HG02623 (cell line): ENCODE results near the gene CDHR2.

Experiments
- ATAC-seq: cut with Tn5 transposase; IDR thresholded peaks from one replicate; pipeline ENCODE4 v1.9.1; 2021; ENCODE audit warnings: moderate library complexity; ENCODE audit not compliant: unreplicated experiment

CDHR2 gene

GRCh38 chr5:176548967-176549444 is at the start of gene CDHR2:
CDHR2 (plus strand) TSS chr5:176549342; CDS start chr5:176565353, 16,011 bp downstream.
- ATAC-seq: no peak

GRCh38 chr5:176500511-176500910 is 48.6 kb upstream of the CDHR2 start:
- no peak for ATAC-seq

GRCh38 chr5:176501333-176501732 is 47.8 kb upstream of the CDHR2 start:
- ATAC-seq: no peak

DNA sequence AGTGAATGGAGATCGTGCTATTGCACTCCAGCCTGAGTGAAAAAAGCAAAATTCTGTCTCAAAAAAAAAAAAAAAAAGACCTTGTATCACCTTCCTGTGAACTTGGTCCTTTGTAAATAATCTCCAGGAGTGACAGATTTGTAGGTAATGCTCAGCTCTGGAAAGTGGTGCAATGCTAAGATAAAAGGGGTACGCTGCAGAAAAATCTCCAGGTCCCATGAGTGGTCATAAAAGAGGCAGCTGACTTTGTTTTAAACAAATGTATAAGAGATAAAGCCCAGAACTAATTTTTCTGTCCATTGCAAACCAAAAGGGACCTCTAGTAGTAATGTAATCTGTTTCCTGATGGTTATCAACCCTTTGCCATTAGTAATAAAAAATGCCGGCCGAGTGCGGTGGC is 45.6 kb upstream of the CDHR2 start:
- ATAC-seq: no peak

DNA sequence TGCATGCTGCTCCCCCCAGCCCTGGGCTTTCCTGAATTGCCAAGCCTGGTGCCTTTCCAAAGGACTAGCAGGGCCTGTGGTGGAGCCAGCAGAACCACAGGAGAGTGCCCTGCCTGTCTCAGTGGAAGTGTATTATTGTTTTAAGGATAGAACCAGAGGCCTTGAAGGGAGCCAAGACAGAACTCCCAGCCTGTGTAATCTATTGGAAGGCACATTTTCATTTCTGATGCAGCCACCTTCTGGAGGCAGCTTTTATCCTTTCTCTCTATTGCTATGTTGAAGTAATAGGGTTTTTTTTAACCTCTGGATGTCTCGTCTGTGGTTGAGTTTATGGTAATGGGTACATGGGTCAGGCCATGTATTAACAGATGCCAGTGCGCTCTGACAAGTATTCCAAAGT is 41.2 kb upstream of the CDHR2 start:
- ATAC-seq: no peak

DNA sequence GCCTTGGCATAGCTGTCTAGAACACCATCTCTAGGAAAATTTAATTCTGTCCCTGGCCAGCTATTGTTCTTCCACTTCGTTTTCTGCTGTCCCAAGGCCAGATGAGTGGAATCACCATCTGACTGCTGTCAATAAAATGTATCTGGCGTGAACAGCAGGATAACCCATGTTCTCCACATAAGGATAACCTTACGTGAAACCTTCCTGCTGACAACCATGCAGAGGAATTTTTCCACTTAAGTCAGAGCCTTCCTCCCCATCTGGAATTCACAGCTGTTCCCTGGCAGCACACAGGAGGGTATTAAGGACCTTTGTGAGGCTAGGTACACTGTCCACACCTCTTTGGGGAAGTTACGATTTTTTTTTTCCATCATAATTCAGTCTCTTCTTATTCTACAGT is 40.5 kb upstream of the CDHR2 start:
- ATAC-seq: no peak

- no peak for ATAC-seq
These were observed 35.4 kb upstream of the CDHR2 start for GRCh38 chr5:176513788-176514187.

DNA sequence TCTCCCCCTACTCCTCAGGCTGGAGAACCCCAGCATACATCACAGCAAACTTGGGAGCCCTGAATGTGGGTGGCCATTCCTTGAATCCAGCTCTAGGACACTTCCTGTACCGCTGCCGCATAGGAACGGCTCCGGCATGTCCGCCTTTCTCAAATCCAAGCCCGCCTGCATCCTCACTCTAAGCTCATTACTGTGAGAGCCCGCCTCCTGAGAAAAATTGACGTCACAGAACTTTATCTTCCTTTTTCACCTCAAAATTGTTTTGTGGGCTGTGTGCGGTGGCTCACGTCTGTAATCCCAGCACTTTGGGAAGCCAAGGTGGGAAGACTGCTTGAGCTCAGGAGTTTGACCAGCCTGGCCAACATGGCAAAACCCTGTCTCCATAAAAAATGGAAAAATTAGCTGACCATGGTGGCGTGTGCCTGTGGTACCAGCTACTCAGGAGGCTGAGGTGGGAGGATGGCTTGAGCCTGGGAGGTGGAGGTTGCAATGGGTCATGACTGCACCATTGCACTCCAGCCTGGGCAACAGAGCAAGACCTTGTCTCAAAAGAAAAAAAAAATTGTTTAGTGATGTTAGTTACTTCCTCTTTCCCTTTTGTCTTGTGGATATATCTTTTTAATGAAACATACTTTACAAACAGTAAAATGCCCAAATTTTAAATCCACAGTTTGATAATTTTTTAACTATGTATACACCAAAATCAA is 34.7 kb upstream of the CDHR2 start:
- no peak for ATAC-seq

GRCh38 chr5:176515396-176515795 is 33.7 kb upstream of the CDHR2 start:
- ATAC-seq: no peak

DNA sequence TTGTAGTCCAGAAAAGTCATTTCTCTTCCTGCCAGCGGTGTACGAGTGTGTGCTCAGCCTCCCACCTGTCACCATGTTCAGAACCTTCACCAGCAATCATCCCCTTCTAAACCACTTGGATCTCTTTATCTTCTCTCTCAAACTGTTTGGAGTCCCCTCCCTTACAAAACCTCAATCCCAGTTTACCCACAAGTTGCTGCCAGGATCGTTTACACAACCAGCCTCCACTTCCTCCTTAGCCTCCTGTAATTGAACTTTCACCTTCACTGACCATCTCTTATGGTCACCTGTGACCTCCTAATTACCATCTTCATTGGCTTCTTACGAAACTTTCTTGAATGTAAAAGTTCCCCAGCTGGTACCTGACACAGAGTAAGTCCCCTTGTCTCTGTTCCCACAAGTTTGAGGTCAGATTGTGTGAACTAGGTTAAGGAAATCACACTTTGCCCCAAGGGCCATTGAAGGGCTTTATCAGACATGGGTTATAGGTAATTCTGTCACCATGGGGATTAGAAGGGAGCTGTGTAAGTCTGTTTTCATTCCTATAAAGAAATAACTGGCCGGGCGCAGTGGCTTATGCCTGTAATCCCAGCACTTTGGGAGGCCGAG is 32.0 kb upstream of the CDHR2 start:
- no peak for ATAC-seq

DNA sequence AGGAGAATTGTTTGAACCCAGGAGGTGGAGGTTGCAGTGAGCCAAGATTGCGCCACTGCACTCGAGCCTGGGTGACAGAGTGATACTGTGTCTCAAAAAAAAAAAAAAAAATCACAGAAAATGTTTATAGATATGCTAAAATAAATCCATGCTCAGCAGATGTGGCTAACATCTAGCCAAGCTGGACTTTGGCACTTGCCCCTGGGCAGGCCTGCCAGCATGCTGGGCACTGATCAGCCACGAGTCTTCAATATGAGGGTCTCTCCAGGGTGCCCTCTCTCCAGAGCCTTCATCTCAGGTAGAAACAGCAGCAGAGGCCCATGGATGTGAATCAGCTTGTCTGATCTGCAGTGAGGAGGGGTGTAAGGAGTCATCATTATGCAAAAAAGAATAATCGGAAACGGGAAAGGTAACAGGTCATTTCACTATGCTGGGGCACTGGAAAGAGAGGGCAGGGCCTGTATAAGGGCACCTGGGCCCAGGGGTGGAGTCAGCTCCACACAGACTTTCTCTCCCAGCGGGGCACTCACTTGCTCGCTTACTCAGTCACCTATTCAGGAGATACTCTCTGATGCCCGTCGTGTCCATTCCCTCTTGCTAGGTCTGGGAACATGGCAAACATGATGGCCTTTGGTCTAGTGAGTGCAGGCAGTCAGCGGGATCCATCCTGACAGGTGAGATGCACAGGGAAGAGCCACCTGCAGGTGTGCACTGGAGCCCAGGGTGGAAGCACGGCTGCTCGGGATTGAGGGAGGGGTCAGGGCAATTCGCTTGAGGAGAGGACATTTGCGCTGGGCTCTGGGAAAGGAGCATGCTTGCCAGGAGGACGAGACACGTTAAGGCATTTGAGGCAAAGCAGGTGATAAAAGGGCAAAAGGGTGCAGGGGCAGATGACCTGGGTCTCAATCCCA is 29.1 kb upstream of the CDHR2 start:
- ATAC-seq: no peak

GRCh38 chr5:176521286-176521685 is 27.9 kb upstream of the CDHR2 start:
- ATAC-seq: no peak

- no peak for ATAC-seq
These were observed 27.4 kb upstream of the CDHR2 start for GRCh38 chr5:176521699-176522263.

- ATAC-seq: no peak
These were observed 25.0 kb upstream of the CDHR2 start for GRCh38 chr5:176524138-176524537.

DNA sequence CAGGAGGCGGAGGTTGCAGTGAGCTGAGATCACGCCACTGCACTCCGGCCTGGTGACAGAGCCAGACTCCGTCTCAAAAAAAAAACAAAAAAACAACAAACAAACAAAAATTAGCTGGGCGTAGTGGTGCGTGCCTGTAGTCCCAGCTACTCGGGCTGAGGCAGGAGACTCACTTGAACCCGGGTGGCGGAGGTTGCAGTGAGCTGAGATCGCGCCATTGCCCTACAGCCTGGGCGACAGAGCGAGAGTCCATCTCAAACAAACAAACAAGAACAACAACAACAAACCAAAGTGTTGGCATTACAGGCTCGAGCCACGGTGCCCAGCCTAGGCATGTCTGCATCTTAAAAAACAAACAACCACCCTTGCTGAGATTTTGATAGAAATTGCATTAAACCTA is 24.2 kb upstream of the CDHR2 start:
- no peak for ATAC-seq

GRCh38 chr5:176525677-176526076 is 23.5 kb upstream of the CDHR2 start:
- ATAC-seq: no peak

- no peak for ATAC-seq
These were observed 22.7 kb upstream of the CDHR2 start for GRCh38 chr5:176526462-176526861.

DNA sequence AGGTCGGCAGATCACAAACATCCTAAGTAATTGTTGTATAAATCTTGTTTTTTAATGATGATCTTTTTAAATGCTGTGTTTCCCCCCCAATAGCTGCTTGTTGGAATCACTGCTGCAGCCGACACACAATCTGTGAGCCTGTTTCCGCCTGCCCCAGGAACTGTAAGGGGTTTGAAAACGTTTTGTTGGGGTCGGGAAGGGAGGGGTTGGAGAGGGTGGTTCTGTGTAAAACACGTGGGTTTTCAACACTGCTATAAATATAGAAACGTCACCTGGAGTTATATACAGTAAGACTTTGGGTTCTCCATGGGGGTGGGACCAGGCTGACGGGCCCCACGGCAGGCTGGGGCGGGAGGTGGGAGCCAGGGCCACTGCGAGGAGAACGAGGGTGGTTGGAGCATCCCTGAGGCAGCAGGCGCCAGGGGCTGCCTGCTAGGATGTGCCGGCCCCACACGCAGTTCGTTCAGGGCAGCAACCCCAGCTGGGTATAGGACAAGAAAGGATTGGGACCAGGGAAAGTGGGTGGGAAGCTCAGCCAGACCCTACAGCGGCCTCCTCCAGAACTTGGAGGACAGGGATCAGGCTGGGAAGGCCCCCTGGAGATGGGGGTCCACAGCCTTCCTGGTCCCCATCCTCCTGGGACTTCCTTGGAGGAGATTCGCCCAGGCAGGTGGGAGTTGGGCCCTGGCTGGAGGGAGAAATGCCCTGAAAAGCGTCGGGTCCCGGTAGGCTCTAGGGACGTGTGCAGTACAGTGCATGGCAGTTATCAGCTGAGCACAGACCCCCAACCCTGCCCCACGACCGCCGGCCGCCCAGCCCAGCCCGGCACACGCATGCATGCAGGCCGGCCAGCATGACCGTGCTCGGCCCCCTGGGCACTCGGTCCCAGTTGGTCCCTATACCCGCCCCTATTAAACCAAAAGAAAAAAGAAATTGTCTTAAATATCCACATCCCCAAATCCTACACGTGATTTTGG is 21.6 kb upstream of the CDHR2 start:
- no peak for ATAC-seq

- no peak for ATAC-seq
These were observed 20.8 kb upstream of the CDHR2 start for GRCh38 chr5:176528301-176528700.

DNA sequence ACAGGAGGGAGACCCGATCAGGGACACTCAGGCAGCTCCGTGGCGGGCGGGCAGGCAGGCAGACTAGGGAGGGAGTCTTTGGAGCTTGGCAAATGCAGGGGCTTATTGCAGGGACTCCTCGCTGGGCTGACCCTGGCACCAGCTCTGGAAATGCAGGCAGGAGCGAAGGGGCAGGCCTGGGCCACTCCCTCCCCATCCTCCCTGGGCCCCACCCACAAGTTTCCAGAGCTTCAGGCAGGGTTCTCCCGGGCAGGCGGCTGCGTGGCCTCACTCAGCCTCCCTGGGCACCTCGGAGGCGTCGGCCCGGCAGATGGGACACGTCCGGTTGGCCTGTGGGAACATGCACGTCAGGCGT is 20.4 kb upstream of the CDHR2 start:
- ATAC-seq: no peak
